K562 (cell line): ENCODE results near the gene GJD4. TPM values are rescaled to one million over a fixed set of nuclear protein-coding genes. Genes with fewer than 3 reads are reported as not detected.

Experiments used
- ATAC-seq: fragments of 200-7000 bp; cut with Tn5 transposase; 3 replicates; pipeline ENCODE4 v1.9.1; 2020; ENCODE audit warnings: moderate library complexity
- BruUV-seq: library from RNA; stranded (reverse); fragments of 400-500 nt; replicated peaks from 2 replicates; lab custom pipeline; 2021; lab: Mats Ljungman, UMichigan
- CTCF ChIA-PET: fragments of 300-600 bp; formaldehyde crosslinking; extraction: SDS; loops from one replicate; lab custom pipeline; 2021; ENCODE audit warnings: low intra/inter-chr PET ratio; lab: Yijun Ruan, JAX
- POLR2A ChIA-PET: fragments of 300-600, 350-650 bp; sonication (Branson Sonifier 250); formaldehyde crosslinking; extraction: SDS; loops from one replicate; lab custom pipeline; 2021; ENCODE audit warnings: antibody characterized with exemption, inconsistent platforms; lab: Yijun Ruan, JAX
- DNase-seq, 4 experiments: peaks; one replicate each; pipeline versions ENCODE4 v3.0.0 to v3.0.0-alpha.2; 2011 to 2018; ENCODE audit warnings: low spot score in 3 of 4, mixed read lengths in 3 of 4; ENCODE audit errors: extremely low read depth in 1 of 4
- FAIRE-seq: peaks from 2 replicates; lab custom pipeline; 2011; peaks lifted over from hg19 to GRCh38; lab: Jason Lieb, UNC
- H2AFZ ChIP-seq: 2 replicates; pipeline ENCODE4 v1.6.0; 2011; ENCODE audit warnings: low read depth, low read length, control low read depth, inconsistent platforms
- H3K27ac ChIP-seq: fragments of 200-600 bp; 3 replicates; pipeline ENCODE4 v1.8.0; 2011; ENCODE audit warnings: low read depth, mild to moderate bottlenecking, control low read depth, inconsistent platforms, low read length, moderate library complexity, mixed read lengths; ENCODE audit errors: extremely low read depth
- H3K27me3 ChIP-seq, 2 experiments: fragments of 300-600 bp in 1 of 2; 2 replicates in 1 of 2; 3 replicates in 1 of 2; pipeline versions ENCODE4 v1.6.0 to v1.8.0; 2011; ENCODE audit warnings: inconsistent platforms in 2 of 2, low read length in 2 of 2, mild to moderate bottlenecking in 1 of 2, mixed read lengths in 1 of 2, moderate library complexity in 1 of 2; ENCODE audit not compliant: control insufficient read depth in 2 of 2, insufficient read depth in 2 of 2
- H3K36me3 ChIP-seq: fragments of 300-600 bp; 3 replicates; pipeline ENCODE4 v1.8.0; 2011; ENCODE audit warnings: mild to moderate bottlenecking, low read length, inconsistent platforms; ENCODE audit not compliant: control insufficient read depth, insufficient read depth
- H3K4me1 ChIP-seq, 2 experiments: fragments of 200-600 bp in 1 of 2; replicated peaks in 1 of 2; 2 replicates in 1 of 2; 3 replicates in 1 of 2; pipeline versions ENCODE4 v1.5.1 to v1.8.0; 2011; ENCODE audit warnings: inconsistent platforms in 2 of 2, low read length in 2 of 2, mild to moderate bottlenecking in 1 of 2, mixed read lengths in 1 of 2, moderate library complexity in 1 of 2; ENCODE audit not compliant: control insufficient read depth in 2 of 2, insufficient read depth in 2 of 2
- H3K4me2 ChIP-seq: 2 replicates; pipeline ENCODE4 v1.6.1; 2011; ENCODE audit warnings: low read length, control low read depth, inconsistent platforms, mixed read lengths; ENCODE audit not compliant: insufficient read depth
- H3K4me3 ChIP-seq: fragments of 200-600 bp; sonication (generic), shearing (Covaris generic); 2 replicates; pipeline ENCODE4 v1.5.1; 2016; ENCODE audit warnings: control low read depth, inconsistent platforms
- H3K79me2 ChIP-seq: fragments of 200-600 bp; 3 replicates; pipeline ENCODE4 v1.8.0; 2011; ENCODE audit warnings: low read length, inconsistent platforms; ENCODE audit not compliant: control insufficient read depth, insufficient read depth
- H3K9ac ChIP-seq, 2 experiments: 2 replicates each; pipeline versions ENCODE4 v1.6.0 to v1.6.1; 2011; ENCODE audit warnings: low read depth in 2 of 2, low read length in 2 of 2, control low read depth in 1 of 2, inconsistent platforms in 1 of 2, mild to moderate bottlenecking in 1 of 2, mixed read lengths in 1 of 2; ENCODE audit not compliant: insufficient read depth in 1 of 2
- H3K9me1 ChIP-seq: one replicate; pipeline ENCODE4 v1.6.0; 2011; ENCODE audit warnings: inconsistent platforms, mild to moderate bottlenecking, low read length, moderate library complexity; ENCODE audit not compliant: control insufficient read depth, insufficient read depth
- H3K9me3 ChIP-seq: replicated peaks from 2 replicates; pipeline ENCODE4 v1.5.1; 2011; ENCODE audit warnings: low read depth, low read length, inconsistent platforms; ENCODE audit not compliant: control insufficient read depth, insufficient read depth
- H4K20me1 ChIP-seq: replicated peaks from 2 replicates; pipeline ENCODE4 v1.6.1; 2011; ENCODE audit warnings: low read length, inconsistent platforms, mixed read lengths; ENCODE audit not compliant: control insufficient read depth, insufficient read depth
- XRCC5 ChIP-seq: fragments of 200-400 bp; formaldehyde crosslinking; IDR thresholded peaks from 2 replicates; pipeline ENCODE4 v1.6.1; 2017; ENCODE audit warnings: low read depth, mild to moderate bottlenecking, low read length
- WGBS: fragments of 100-300 bp; shearing (Covaris generic); methylation state at CpG from one replicate; pipeline ENCODE4 v1.1.6; 2016; ENCODE audit warnings: low coverage, mixed read lengths; ENCODE audit not compliant: insufficient coverage; ENCODE audit errors: missing lambda C conversion rate; 5-methylcytosine and 5-hydroxymethylcytosine counted together
- in situ Hi-C: fragments of 300-500 bp; cut with MboI; formaldehyde crosslinking; loops from 4 replicates; pipeline ENCODE4 v1.15.0; 2018; ENCODE audit warnings: inconsistent platforms, mixed read lengths
- intact Hi-C: fragments of 100-400 bp; cut with micrococcal nuclease; formaldehyde crosslinking; loops from 2 replicates; pipeline ENCODE4 v1.14.2; 2022
- polyA plus RNA-seq, 8 experiments: library from polyadenylated mRNA; depleted of rRNA in 4 of 8; stranded (reverse) in 5 of 8; unstranded in 3 of 8; fragments of >200 nt; fragmentation: Nextera tagmentation in 2 of 8; fragmentation: Illumina TruSeq in 1 of 8; extraction: Ambion mirVana in 2 of 8; extraction: Trizol in 1 of 8; gene quantifications; 2 replicates each; pipeline versions ENCODE4 v1.2.1 to v1.2.3, GENCODE V29; 2011 to 2014; ENCODE audit warnings: inconsistent platforms in 1 of 8, missing spikeins in 1 of 8
- total RNA-seq, 7 experiments: library from RNA; depleted of rRNA in 6 of 7; stranded (reverse); fragments of >200 nt in 6 of 7; fragmentation: Illumina TruSeq in 2 of 7; extraction: Trizol in 2 of 7; gene quantifications; 2 replicates each; pipeline versions ENCODE4 v1.2.1 to v1.2.3, GENCODE V29; 2011 to 2021; ENCODE audit warnings: low replicate concordance in 1 of 7

The GJD4 gene
- total and polyA plus RNA-seq, 9 of the 15 experiments (the other 6 are each of a cell fraction or from before 2014, with no cell fraction given), result not detected

- in situ Hi-C loops (no loop called here), intact Hi-C loops (no loop called here)
- no peak overlapping the region for H3K9ac ChIP-seq
- H3K4me3 ChIP-seq, result no peak overlapping the region
- no peak for DNase-seq
- no TSS peak for BruUV-seq
- H2AFZ ChIP-seq, result no peak overlapping the region
- no peak overlapping the region for H3K4me2 ChIP-seq
- no peak overlapping the region for H3K27ac ChIP-seq
- H3K4me1 ChIP-seq, result no peaks in the 10 kb centered on the region
- no peaks in the 10 kb centered on the region for H3K9me3 ChIP-seq
- no peak for TF ChIP-seq XRCC5
- no peak for FAIRE-seq
- no peaks in the 10 kb centered on the region for H3K27me3 ChIP-seq
- POLR2A ChIA-PET, result no interaction called here
- H3K79me2 ChIP-seq, result no peaks in the 10 kb centered on the region
- CTCF ChIA-PET, result no interaction called here
- no peaks in the 10 kb centered on the region for H4K20me1 ChIP-seq
- 0% methylated on average over 5 of the region's 5 CpGs for WGBS
- ATAC-seq, result no peak
- H3K36me3 ChIP-seq, result no peaks in the 10 kb centered on the region
- H3K9me1 ChIP-seq, result no peaks in the 10 kb centered on the region
Observed at GRCh38 chr10:35657621-35658020, 52.5 kb downstream of the GJD4 start.

Other genes starting within 250 kb of the GJD4 start
- gene FZD8, start 37.0 kb downstream of the GJD4 start, total RNA-seq (2014; rRNA removed), result 0.64 and 0.94 TPM in 2 replicates
- gene FZD8, start 37.0 kb downstream of the GJD4 start, total RNA-seq (2014; rRNA removed; fragmentation: Illumina TruSeq; extraction: Trizol), result 0.13 and 0.18 TPM in 2 replicates
- 0.29 and 0.30 TPM in 2 replicates for gene FZD8, start 37.0 kb downstream of the GJD4 start, total RNA-seq (2015; rRNA removed; fragmentation: Illumina TruSeq; extraction: Trizol)
- 1.2 and 1.4 TPM in 2 replicates for gene FZD8, start 37.0 kb downstream of the GJD4 start, total RNA-seq (2021)
- 0.11 and 0.18 TPM in 2 replicates for gene FZD8, start 37.0 kb downstream of the GJD4 start, polyA plus RNA-seq (2011; rRNA removed)
- 0.13 and 0.24 TPM in 2 replicates for gene FZD8, start 37.0 kb downstream of the GJD4 start, polyA plus RNA-seq (2014; fragmentation: Illumina TruSeq; extraction: Trizol)
- gene FZD8, start 37.0 kb downstream of the GJD4 start, polyA plus RNA-seq (2014; fragmentation: Nextera tagmentation; extraction: Ambion mirVana), result under 1 TPM in 1 of 2 experiments, not detected in 1; 0.03 TPM
- 0.13 and 0.43 TPM in 2 replicates for gene FZD8, start 37.0 kb downstream of the GJD4 start, polyA plus RNA-seq (2014; rRNA removed)